Ovary (tissue), 3 donors: Measurements from ENCODE around the gene P2RX6.

Experiments
- CTCF ChIP-seq, 3 donors: fragments of 450-650 bp in 2 of 3; fragments of 200-600 bp in 1 of 3; IDR thresholded peaks; one replicate each; pipeline versions ENCODE4 v1.5.1 to v1.8.0; 2016 to 2022; ENCODE audit warnings: antibody characterized with exemption in 3 of 3, mild to moderate bottlenecking in 1 of 3
- EP300 ChIP-seq: sonication (generic); formaldehyde crosslinking; IDR thresholded peaks from one replicate; pipeline ENCODE4 v1.6.1; 2017; ENCODE audit warnings: antibody characterized with exemption
- POLR2A ChIP-seq: fragments of 450-650 bp; IDR thresholded peaks from one replicate; pipeline ENCODE4 v1.6.1; 2017; ENCODE audit warnings: antibody characterized with exemption, mild to moderate bottlenecking, moderate library complexity
- donor health status: DM: no; HTN: no; CAD: no.

- TF ChIP-seq CTCF (IDR thresholded peaks at IDR 0.05) (no peak), POLR2A (no peak), EP300 (no peak)
Measured at GRCh38 chr22:21028277-21029251, 13.6 kb downstream of the P2RX6 start.
